ENCODE measurements around the gene LRRC23. TPM values are rescaled to one million over a fixed set of nuclear protein-coding genes. Genes with fewer than 3 reads are reported as not detected.

Gene LRRC23
- total and polyA plus RNA-seq, 9 of the 15 experiments (the other 6 are each of a cell fraction or from before 2014, with no cell fraction given) = 2.2 to 7.0 (median 3.0) TPM

DNA sequence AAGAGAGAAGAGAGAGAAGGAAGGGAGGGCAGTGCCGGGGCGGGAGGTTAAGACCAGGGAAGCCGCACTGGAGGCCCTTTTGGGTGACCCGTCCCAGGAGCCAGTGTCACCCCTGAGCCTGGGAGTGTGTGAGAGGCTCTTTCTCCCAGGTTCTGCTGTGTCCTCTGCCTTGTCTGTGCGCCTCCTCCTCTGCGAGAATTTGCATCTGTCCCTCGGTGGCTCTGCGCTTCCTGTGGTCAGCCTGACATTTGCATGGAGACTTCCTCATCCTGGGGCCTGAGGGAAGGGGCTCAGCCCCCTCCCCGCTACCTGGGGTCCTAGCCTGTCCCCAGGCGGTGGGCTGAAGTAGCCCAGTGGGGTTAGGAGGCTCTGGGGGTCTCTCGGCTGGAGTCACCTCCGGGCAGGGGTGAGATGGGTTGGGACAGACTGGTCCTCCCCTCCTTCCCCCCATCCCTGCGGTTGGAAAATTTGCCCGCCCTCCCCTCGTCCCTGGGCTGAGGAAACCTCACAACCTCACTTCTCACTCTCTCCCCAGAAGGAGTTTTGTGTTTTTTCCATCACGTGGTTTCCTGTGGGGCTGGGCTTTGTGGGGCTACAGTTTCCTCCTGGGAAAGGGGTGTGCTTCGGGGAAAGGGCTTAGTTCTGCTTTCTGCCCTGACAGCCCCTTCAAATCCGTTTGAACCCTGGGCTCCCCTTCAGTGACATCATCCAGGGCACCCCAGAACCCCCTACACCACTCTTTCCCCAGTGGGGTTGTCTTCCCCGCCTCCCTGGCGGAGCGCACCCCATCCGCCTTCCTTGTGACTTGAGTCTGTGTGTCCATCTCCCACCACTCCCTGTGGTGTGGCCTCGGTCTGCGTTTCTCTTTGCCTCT is 49.1 kb downstream of the LRRC23 start (continued):
- no peak for TF ChIP-seq DDX20 (tag; IDR thresholded peaks at IDR 0.05; ENCODE audit: low read depth)

DNA sequence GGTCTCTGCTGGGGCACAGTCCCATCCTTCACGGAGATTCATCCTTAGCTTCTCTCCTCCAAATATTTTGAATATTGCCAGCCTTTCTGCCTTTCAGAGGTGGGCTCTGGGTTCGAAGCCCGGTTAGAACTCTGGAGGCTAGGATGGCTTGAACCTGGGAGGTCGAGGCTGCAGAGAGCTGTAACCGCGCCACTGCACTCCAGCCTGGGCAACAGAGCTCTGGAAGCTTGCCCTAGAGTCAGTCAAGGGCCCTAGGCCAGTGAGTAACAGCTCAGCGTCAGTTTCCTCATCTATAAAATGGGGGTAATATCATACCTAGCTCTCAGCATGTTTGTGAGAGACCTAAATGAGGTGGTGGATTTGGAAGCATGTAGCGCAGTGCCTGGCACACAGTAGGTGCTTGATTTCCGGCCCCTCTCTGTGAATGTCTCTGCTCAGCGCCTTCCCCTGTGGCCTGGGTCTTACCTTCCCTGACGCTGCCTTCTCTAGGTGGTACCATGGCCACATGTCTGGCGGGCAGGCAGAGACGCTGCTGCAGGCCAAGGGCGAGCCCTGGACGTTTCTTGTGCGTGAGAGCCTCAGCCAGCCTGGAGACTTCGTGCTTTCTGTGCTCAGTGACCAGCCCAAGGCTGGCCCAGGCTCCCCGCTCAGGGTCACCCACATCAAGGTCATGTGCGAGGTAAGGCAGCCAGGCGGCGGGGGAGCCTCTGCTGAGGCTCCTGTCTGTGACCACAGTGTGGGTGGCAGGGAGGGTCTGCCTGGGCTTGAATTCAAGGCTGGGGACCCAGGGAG is 49.9 kb downstream of the LRRC23 start:
- Histone ChIP-seq H3K4me2 (ENCODE audit: insufficient read depth, low read length) (no peak overlapping the region), H3K9ac (ENCODE audit: insufficient read depth in 1 of 2, low read depth in 2 of 2, low read length in 2 of 2) (peak overlapping the region in 1 of 2 experiments; percentile 15; a peak in 2 of 4 replicates), H3K9me1 (ENCODE audit: control insufficient read depth, insufficient read depth, low read length) (no peaks in the 10 kb centered on the region), H4K20me1 (replicated peaks; ENCODE audit: control insufficient read depth, insufficient read depth, low read length) (no peaks in the 10 kb centered on the region), H2AFZ (ENCODE audit: low read depth, low read length) (peak overlapping the region; percentile 24; the same call in 1 of the 2 replicates), H3K79me2 (ENCODE audit: control insufficient read depth, insufficient read depth, low read length) (no peaks in the 10 kb centered on the region), H3K36me3 (ENCODE audit: control insufficient read depth, insufficient read depth, low read length) (no peaks in the 10 kb centered on the region), H3K4me1 (replicated peaks in 1 of 2; ENCODE audit: control insufficient read depth in 2 of 2, insufficient read depth in 2 of 2, low read length in 2 of 2) (peaks cover 8 to 56% of the 10 kb centered on the region in 2 experiments), H3K27me3 (ENCODE audit: control insufficient read depth in 2 of 2, insufficient read depth in 2 of 2, low read length in 2 of 2) (no peaks in the 10 kb centered on the region), H3K9me3 (replicated peaks; ENCODE audit: control insufficient read depth, insufficient read depth, low read depth, low read length) (no peaks in the 10 kb centered on the region), H3K27ac (ENCODE audit: extremely low read depth, low read depth, low read length) (0 out of 3 replicates have a peak overlapping the region, but pooled peaks have one; percentile 22), H3K4me3 (no peak overlapping the region)
- intact Hi-C loops (cut with micrococcal nuclease) (no loop called here), in situ Hi-C loops (cut with MboI) (no loop called here)
- DNase-seq (ENCODE audit: extremely low read depth in 1 of 4, low spot score in 3 of 4) (no peak), ATAC-seq (no peak), FAIRE-seq (no peak)
- TF ChIP-seq ZBTB33 (CRISPR knock-in tag; IDR thresholded peaks at IDR 0.05) = peak; percentile 13; the same call in 1 of the 2 replicates
- 0 out of 2 replicates have a peak, but pooled peaks have one; percentile 21 for TF ChIP-seq BCOR (IDR thresholded peaks at IDR 0.05)
- peak; percentile 53; the same call in 1 of the 2 replicates for TF ChIP-seq ZKSCAN1 (IDR thresholded peaks at IDR 0.05; ENCODE audit: low read depth, low read length)
- no peak for TF ChIP-seq ZFX (CRISPR knock-in tag; IDR thresholded peaks at IDR 0.05)
- WGBS (ENCODE audit: insufficient coverage, low coverage, missing lambda C conversion rate) = 80% methylated on average over 19 of the region's 21 CpGs
- no TSS peak for BruUV-seq (replicated peaks)
- ChIA-PET POLR2A (interaction anchor here (0.6 to 1.2 kb wide), 4 partner anchors 10 to 72 kb away, joined by 3 to 7 read pairs (median 4); partner anchors contain the start of genes C12orf57 and RNU7-1), CTCF (ENCODE audit: low intra/inter-chr PET ratio) (no interaction called here)
